Right lobe of liver (tissue), 4 donors: ENCODE measurements around the gene CEP57L1.

ENCODE experiments used
- POLR2A ChIP-seq: fragments of 450-650 bp; IDR thresholded peaks from one replicate; pipeline ENCODE4 v1.6.1; 2017; ENCODE audit warnings: antibody characterized with exemption, mild to moderate bottlenecking
- TF ChIP-seq, protein P1 (sequence below), 4 donors: fragments of 200-600 bp in 3 of 4; fragments of 450-650 bp in 1 of 4; IDR thresholded peaks; one replicate each; pipeline versions ENCODE4 v1.5.1 to v1.8.0; 2016 to 2022; ENCODE audit warnings: antibody characterized with exemption in 4 of 4, mild to moderate bottlenecking in 2 of 4
- donor health status: DM: no; HTN: no; CAD: no.
- donor health status: DM: no; HTN: no; CAD: no.
- donor health status: DM: no; HTN: yes; CAD: no.

DNA sequence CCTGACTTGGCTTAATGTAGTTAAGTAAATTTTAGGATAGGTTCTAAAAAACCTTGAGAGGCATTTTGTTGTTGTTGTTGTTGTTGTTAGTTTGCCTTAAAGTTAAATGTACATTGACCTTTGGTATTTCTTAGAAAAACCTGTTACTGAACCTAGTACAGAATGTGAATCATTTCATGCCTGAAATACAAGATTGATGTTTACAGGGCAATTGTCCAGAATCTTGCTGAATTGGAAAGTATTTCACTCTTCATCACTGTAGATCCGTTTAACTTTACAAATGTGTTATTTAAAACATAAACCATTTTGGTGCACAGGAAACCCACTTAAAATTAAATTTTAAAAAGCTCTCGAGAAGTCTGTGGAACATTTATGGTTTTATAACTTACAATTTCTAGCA, 75.0 kb downstream of the CEP57L1 start:
- TF ChIP-seq, protein P1, sequence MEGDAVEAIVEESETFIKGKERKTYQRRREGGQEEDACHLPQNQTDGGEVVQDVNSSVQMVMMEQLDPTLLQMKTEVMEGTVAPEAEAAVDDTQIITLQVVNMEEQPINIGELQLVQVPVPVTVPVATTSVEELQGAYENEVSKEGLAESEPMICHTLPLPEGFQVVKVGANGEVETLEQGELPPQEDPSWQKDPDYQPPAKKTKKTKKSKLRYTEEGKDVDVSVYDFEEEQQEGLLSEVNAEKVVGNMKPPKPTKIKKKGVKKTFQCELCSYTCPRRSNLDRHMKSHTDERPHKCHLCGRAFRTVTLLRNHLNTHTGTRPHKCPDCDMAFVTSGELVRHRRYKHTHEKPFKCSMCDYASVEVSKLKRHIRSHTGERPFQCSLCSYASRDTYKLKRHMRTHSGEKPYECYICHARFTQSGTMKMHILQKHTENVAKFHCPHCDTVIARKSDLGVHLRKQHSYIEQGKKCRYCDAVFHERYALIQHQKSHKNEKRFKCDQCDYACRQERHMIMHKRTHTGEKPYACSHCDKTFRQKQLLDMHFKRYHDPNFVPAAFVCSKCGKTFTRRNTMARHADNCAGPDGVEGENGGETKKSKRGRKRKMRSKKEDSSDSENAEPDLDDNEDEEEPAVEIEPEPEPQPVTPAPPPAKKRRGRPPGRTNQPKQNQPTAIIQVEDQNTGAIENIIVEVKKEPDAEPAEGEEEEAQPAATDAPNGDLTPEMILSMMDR (IDR thresholded peaks at IDR 0.05), result no peak
- TF ChIP-seq POLR2A, result no peak
